ENCODE measurements around the gene CNTFR.

DNA sequence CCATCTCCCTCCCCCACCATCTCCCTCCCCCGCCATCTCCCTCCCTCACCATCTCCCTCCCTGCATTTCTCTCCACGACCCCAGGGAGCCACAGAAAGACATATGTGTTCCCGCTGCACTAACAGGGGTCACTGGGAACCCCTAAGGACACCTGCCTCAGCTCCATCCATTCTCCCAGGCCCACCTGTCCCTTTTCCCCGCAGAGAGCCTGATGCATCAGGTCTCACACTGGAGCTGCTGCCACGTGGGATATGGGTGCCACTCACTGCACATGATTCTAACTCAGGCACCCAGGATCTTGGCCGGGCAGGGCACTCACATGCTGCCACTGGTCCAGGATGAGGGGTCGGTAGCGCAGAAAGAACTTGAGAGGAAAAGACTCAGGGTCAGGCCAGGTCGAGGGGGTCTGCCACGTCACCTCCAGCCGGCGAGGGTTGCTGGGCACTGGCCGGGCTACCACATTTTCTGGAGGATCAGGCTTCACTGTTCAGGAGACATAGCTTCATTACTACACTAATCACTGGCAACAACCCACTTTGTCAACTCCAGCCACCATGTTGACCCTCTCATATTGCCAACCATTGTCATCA lies 33.5 kb downstream of the CNTFR start:
- TF ChIP-seq, protein P1, sequence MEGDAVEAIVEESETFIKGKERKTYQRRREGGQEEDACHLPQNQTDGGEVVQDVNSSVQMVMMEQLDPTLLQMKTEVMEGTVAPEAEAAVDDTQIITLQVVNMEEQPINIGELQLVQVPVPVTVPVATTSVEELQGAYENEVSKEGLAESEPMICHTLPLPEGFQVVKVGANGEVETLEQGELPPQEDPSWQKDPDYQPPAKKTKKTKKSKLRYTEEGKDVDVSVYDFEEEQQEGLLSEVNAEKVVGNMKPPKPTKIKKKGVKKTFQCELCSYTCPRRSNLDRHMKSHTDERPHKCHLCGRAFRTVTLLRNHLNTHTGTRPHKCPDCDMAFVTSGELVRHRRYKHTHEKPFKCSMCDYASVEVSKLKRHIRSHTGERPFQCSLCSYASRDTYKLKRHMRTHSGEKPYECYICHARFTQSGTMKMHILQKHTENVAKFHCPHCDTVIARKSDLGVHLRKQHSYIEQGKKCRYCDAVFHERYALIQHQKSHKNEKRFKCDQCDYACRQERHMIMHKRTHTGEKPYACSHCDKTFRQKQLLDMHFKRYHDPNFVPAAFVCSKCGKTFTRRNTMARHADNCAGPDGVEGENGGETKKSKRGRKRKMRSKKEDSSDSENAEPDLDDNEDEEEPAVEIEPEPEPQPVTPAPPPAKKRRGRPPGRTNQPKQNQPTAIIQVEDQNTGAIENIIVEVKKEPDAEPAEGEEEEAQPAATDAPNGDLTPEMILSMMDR (conservative IDR thresholded peaks at IDR 0.05; ENCODE audit: low read length), result no peak
- TF ChIP-seq EZH2phosphoT487 (IDR thresholded peaks at IDR 0.05; ENCODE audit: borderline replicate concordance, low read depth, low read length), result no peak

Data from OCI-LY7 (cell line).